Endodermal cell (in vitro differentiated cells): ENCODE data around the gene NCAM2. TPM values are rescaled to one million over a fixed set of nuclear protein-coding genes. Genes with fewer than 3 reads are reported as not detected.

ENCODE experiments used
- DNase-seq: peaks from one replicate; pipeline ENCODE4 v3.0.0-alpha.2; 2017
- H3K27ac ChIP-seq: 2 replicates; pipeline ENCODE4 v1.5.1; 2013; ENCODE audit warnings: mild to moderate bottlenecking, low read depth, low read length, moderate library complexity
- H3K27me3 ChIP-seq: 2 replicates; pipeline ENCODE4 v1.6.1; 2013; ENCODE audit warnings: mild to moderate bottlenecking, low read length, moderate library complexity; ENCODE audit not compliant: insufficient read depth, control insufficient read depth, poor library complexity, severe bottlenecking
- H3K36me3 ChIP-seq: 2 replicates; pipeline ENCODE4 v1.7.0; 2013; ENCODE audit warnings: mild to moderate bottlenecking, low read length, moderate library complexity; ENCODE audit not compliant: control insufficient read depth, insufficient read depth
- H3K4me1 ChIP-seq: one replicate; pipeline ENCODE4 v1.7.0; 2013; ENCODE audit warnings: low read length; ENCODE audit not compliant: control insufficient read depth, insufficient read depth
- H3K4me3 ChIP-seq: 2 replicates; pipeline ENCODE4 v1.5.1; 2013; ENCODE audit warnings: mild to moderate bottlenecking, low read length, moderate library complexity
- H3K9ac ChIP-seq: 2 replicates; pipeline ENCODE4 v1.6.1; 2013; ENCODE audit warnings: mild to moderate bottlenecking, low read length, moderate library complexity; ENCODE audit not compliant: poor library complexity, severe bottlenecking; ENCODE audit errors: extremely low read depth
- H3K9me3 ChIP-seq: 2 replicates; pipeline ENCODE4 v1.6.1; 2013; ENCODE audit warnings: mild to moderate bottlenecking, low read length, moderate library complexity; ENCODE audit not compliant: control insufficient read depth
- H3K27ac Mint-ChIP-seq: 2 replicates; pipeline ENCODE4 v1.8.0; 2020; ENCODE audit warnings: mixed read lengths
- H3K27me3 Mint-ChIP-seq: 2 replicates; pipeline ENCODE4 v1.8.0; 2021; ENCODE audit warnings: mild to moderate bottlenecking, mixed read lengths; ENCODE audit not compliant: insufficient read depth
- H3K36me3 Mint-ChIP-seq: 2 replicates; pipeline ENCODE4 v1.8.0; 2020; ENCODE audit warnings: low read depth, mixed read lengths
- H3K4me1 Mint-ChIP-seq: 2 replicates; pipeline ENCODE4 v1.8.0; 2020; ENCODE audit warnings: mixed read lengths
- H3K4me3 Mint-ChIP-seq: 2 replicates; pipeline ENCODE4 v1.8.0; 2020; ENCODE audit warnings: mild to moderate bottlenecking, moderate library complexity, mixed read lengths
- H3K9me3 Mint-ChIP-seq: 2 replicates; pipeline ENCODE4 v1.8.0; 2020; ENCODE audit warnings: mild to moderate bottlenecking, mixed read lengths
- CTCF ChIP-seq: fragments of 200-600 bp; sonication (generic); conservative IDR thresholded peaks from 2 replicates; pipeline ENCODE4 v1.5.0; 2021; ENCODE audit warnings: antibody characterized with exemption, mild to moderate bottlenecking
- WGBS, 2 experiments: methylation state at CpG; one replicate each; pipeline versions ENCODE4 v1.1.5 to v1.1.7; 2013; ENCODE audit warnings: missing lambda C conversion rate in 2 of 2, mixed read lengths in 1 of 2; ENCODE audit not compliant: insufficient coverage in 1 of 2, insufficient read length in 1 of 2; 5-methylcytosine and 5-hydroxymethylcytosine counted together
- total RNA-seq, 2 donors: library from RNA; stranded (reverse); fragmentation: NEBNext Ultra II Directional in 1 of 2; extraction: Animal tissue kit (Norgen Biotek cat#: 25700) in 1 of 2; gene quantifications; 2 replicates in 1 of 2; 3 replicates in 1 of 2; pipeline ENCODE4 v1.2.1, GENCODE V29; 2021

Gene NCAM2
- total RNA-seq, 2 donors from 2014 or later, result 0.46 to 0.69 TPM

- no peak for TF ChIP-seq CTCF
- 92% methylated on average over 1 of the region's 1 CpG; no CpG with 5 or more reads in 1 of the 2 experiments for WGBS, 2 experiments
- Mint-ChIP-seq H3K4me1 (no peaks in the 10 kb centered on the region), H3K27me3 (no peaks in the 10 kb centered on the region), H3K4me3 (no peak overlapping the region), H3K9me3 (no peaks in the 10 kb centered on the region), H3K36me3 (no peaks in the 10 kb centered on the region), H3K27ac (no peak overlapping the region)
- no peaks in the 10 kb centered on the region for H3K9me3 ChIP-seq
- H3K4me3 ChIP-seq, result no peak overlapping the region
- DNase-seq, result no peak
- H3K4me1 ChIP-seq, result no peaks in the 10 kb centered on the region
- H3K27me3 ChIP-seq, result no peaks in the 10 kb centered on the region
- no peak overlapping the region for H3K27ac ChIP-seq
- no peaks in the 10 kb centered on the region for H3K36me3 ChIP-seq
- no peak overlapping the region for H3K9ac ChIP-seq
These were observed 215.1 kb downstream of the NCAM2 start for GRCh38 chr21:21213297-21213696.

GRCh38 chr21:21216047-21216446, 217.8 kb downstream of the NCAM2 start:
- Histone ChIP-seq H3K4me1 (no peaks in the 10 kb centered on the region), H3K9me3 (no peaks in the 10 kb centered on the region), H3K9ac (no peak overlapping the region), H3K27me3 (no peaks in the 10 kb centered on the region), H3K36me3 (no peaks in the 10 kb centered on the region), H3K4me3 (no peak overlapping the region), H3K27ac (no peak overlapping the region)
- WGBS, 2 experiments, result 70% methylated on average over 2 of the region's 2 CpGs; no CpG with 5 or more reads in 1 of the 2 experiments
- no peak for DNase-seq
- H3K9me3 Mint-ChIP-seq, result no peaks in the 10 kb centered on the region
- no peaks in the 10 kb centered on the region for H3K27me3 Mint-ChIP-seq
- no peak for TF ChIP-seq CTCF
- H3K36me3 Mint-ChIP-seq, result no peaks in the 10 kb centered on the region
- no peak overlapping the region for H3K4me3 Mint-ChIP-seq
- H3K27ac Mint-ChIP-seq, result no peak overlapping the region
- no peaks in the 10 kb centered on the region for H3K4me1 Mint-ChIP-seq

- Mint-ChIP-seq H3K9me3 (peaks cover 5% of the 10 kb centered on the region), H3K36me3 (no peaks in the 10 kb centered on the region), H3K4me3 (no peak overlapping the region), H3K4me1 (no peaks in the 10 kb centered on the region), H3K27me3 (no peaks in the 10 kb centered on the region), H3K27ac (no peak overlapping the region)
- WGBS, 2 experiments, result 84% methylated on average over 1 of the region's 1 CpG; no CpG with 5 or more reads in 1 of the 2 experiments
- Histone ChIP-seq H3K4me1 (no peaks in the 10 kb centered on the region), H3K36me3 (no peaks in the 10 kb centered on the region), H3K27ac (no peak overlapping the region), H3K9ac (no peak overlapping the region), H3K9me3 (peaks cover 9% of the 10 kb centered on the region), H3K4me3 (no peak overlapping the region), H3K27me3 (no peaks in the 10 kb centered on the region)
- TF ChIP-seq CTCF, result no peak
- no peak for DNase-seq
These were observed 228.3 kb downstream of the NCAM2 start for GRCh38 chr21:21226472-21226871.
